BE2C (cell line): ENCODE results near the gene ATP7A.

Source experiments
- DNase-seq: peaks from one replicate; pipeline ENCODE4 v3.0.0-alpha.2; 2020
- H3K27me3 ChIP-seq: fragments of 250-450 bp; sonication (Bioruptor Pico); 2 replicates; pipeline ENCODE4 v1.5.1; 2020; ENCODE audit warnings: mild to moderate bottlenecking
- H3K36me3 ChIP-seq: fragments of 250-450 bp; sonication (Bioruptor Pico); 2 replicates; pipeline ENCODE4 v1.5.1; 2020; ENCODE audit warnings: mild to moderate bottlenecking
- H3K4me1 ChIP-seq: fragments of 250-450 bp; sonication (Bioruptor Pico); 2 replicates; pipeline ENCODE4 v1.5.1; 2020
- H3K4me3 ChIP-seq: 2 replicates; pipeline ENCODE4 v1.5.1; 2011; ENCODE audit warnings: low read depth, low read length
- H3K9me3 ChIP-seq: fragments of 250-450 bp; sonication (Bioruptor Pico); 2 replicates; pipeline ENCODE4 v1.5.1; 2020
- CTCF ChIP-seq: IDR thresholded peaks from 2 replicates; pipeline ENCODE4 v1.5.1; 2012; ENCODE audit warnings: mild to moderate bottlenecking, low read depth, low read length

ATP7A gene

DNA sequence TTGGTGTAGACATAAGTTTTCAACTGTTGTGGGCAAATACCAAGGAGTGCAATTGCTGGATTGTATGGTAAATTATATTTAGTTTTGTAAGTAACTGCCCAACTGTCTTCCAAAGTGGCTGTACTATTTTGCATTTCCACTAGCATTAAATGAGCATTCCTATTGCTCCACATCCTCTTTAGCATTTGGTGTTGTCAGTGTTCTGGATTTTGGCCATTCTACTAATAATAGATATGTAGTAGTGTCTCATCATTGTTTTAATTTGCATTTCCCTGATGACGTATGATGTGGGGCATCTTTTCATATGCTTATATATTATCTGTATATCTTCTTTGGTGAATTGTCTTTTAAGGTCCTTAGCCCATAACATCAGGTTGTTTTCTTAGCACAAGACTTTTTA, 41.7 kb downstream of the ATP7A start:
- no peaks in the 10 kb centered on the region for H3K9me3 ChIP-seq

DNA sequence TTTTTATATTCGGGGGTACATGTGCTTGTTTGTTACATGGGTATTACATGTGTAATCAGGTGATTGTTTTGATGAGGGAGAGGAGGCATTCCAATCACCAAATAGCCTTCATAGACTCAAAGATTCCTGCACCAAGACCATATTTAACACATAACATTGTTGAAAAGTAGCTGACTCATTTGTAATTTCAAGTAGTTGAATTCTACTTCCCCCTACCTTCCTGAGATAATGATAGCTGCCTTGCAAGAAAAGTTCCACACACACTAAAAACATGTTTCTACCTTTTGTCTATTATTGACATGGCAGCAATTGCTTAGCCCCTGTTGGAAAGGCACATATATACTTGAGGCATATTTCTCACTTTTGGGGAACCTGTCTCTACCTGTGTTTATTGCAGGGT, 42.8 kb downstream of the ATP7A start:
- no peak for DNase-seq
- Histone ChIP-seq H3K9me3 (no peaks in the 10 kb centered on the region), H3K27me3 (no peaks in the 10 kb centered on the region), H3K4me3 (no peak overlapping the region), H3K4me1 (no peaks in the 10 kb centered on the region), H3K36me3 (no peaks in the 10 kb centered on the region)
- TF ChIP-seq CTCF: no peak

More for the DNA sequence above, 41.7 kb downstream of the ATP7A start:
- Histone ChIP-seq H3K36me3 (no peaks in the 10 kb centered on the region), H3K4me1 (no peaks in the 10 kb centered on the region), H3K27me3 (no peaks in the 10 kb centered on the region), H3K4me3 (no peak overlapping the region)
- DNase-seq: no peak
- TF ChIP-seq CTCF: no peak

- DNase-seq: no peak
These were observed 43.2 kb downstream of the ATP7A start for GRCh38 chrX:77953708-77954107.

GRCh38 chrX:77960567-77960966, 50.1 kb downstream of the ATP7A start:
- H3K4me3 ChIP-seq: no peak overlapping the region
- no peaks in the 10 kb centered on the region for H3K4me1 ChIP-seq
- DNase-seq: no peak
- no peaks in the 10 kb centered on the region for H3K27me3 ChIP-seq
- H3K36me3 ChIP-seq: no peaks in the 10 kb centered on the region
- H3K9me3 ChIP-seq: no peaks in the 10 kb centered on the region
- no peak for TF ChIP-seq CTCF

More at GRCh38 chrX:77953708-77954107, 43.2 kb downstream of the ATP7A start:
- Histone ChIP-seq H3K4me1 (no peaks in the 10 kb centered on the region), H3K27me3 (no peaks in the 10 kb centered on the region), H3K9me3 (no peaks in the 10 kb centered on the region), H3K36me3 (no peaks in the 10 kb centered on the region), H3K4me3 (no peak overlapping the region)
- TF ChIP-seq CTCF: no peak

DNA sequence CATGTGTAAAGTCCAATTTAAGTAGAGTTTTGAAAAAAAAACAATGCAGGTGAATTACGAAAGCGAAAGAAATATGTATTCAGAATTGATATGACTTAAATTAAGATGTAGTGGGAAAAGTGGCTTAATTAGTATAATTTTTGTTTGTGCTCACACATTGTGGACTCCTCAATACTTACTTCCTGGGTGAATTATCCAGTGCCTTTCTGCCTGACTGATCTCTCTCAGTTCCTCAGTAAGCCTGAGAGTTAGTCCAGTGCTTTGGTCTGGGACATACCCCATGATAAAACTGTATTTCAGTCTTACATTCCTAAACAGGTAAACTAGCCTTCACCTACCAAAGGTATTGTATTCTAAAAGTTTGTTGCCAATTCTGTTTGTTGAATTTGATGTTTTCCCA, 50.6 kb downstream of the ATP7A start:
- no peaks in the 10 kb centered on the region for H3K4me1 ChIP-seq
- no peak overlapping the region for H3K4me3 ChIP-seq
- no peaks in the 10 kb centered on the region for H3K27me3 ChIP-seq
- H3K36me3 ChIP-seq: no peaks in the 10 kb centered on the region
- no peak for TF ChIP-seq CTCF
- DNase-seq: no peak
- no peaks in the 10 kb centered on the region for H3K9me3 ChIP-seq

DNA sequence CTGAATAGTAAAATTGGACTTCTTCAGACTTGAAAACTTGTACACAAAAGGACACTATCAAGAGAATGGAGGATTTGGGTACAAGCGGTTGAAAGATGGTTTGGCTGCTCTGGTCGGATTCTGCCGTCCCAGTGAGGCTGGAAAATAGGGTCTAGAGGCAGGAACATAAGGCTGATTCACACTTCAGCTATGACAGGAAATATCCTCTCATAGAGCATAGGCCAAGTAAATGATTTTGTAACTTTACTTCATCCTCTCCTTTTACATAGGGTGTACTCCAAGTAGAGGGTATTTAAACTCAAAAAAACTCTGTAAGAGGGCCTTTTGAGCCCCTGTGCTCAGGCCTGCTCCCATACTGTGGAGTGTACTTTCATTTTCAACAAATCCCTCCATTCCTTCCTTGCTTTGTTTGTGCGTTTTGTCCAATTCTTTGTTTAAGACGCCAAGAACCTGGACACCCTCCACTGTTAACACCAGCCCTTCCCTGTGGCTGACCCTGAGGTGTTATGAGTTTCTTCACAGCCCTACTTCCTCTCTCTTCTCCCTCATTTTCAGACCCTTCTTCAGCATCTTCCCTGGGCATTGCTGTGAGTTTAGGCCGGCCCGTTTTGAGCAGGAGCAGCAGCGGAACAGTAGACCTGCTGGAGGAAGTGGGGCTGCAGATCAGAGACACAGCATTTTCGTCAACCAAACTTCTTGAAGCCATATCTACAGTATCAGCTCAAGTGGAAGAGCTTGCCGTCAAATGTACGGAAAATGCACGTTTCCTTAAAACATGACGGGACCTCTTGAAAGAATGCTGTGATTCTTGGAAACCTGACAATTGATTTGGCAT, 51.8 kb downstream of the ATP7A start:
- Histone ChIP-seq H3K36me3 (no peaks in the 10 kb centered on the region), H3K4me1 (no peaks in the 10 kb centered on the region), H3K27me3 (no peaks in the 10 kb centered on the region), H3K9me3 (no peaks in the 10 kb centered on the region), H3K4me3 (no peak overlapping the region)
- no peak for TF ChIP-seq CTCF
- DNase-seq: no peak
